Activated CD8-positive, alpha-beta T cell treated with anti-CD3 and anti-CD28 coated beads for 36 hours (primary cell): ENCODE results near the gene WSB1. TPM values are rescaled to one million over a fixed set of nuclear protein-coding genes. Genes with fewer than 3 reads are reported as not detected.

ENCODE experiments used
- ATAC-seq: fragments of 200-7000 bp; cut with Tn5 transposase; one replicate; pipeline ENCODE4 v1.10.0; 2021; ENCODE audit warnings: mild to moderate bottlenecking, moderate library complexity
- CTCF ChIA-PET: fragments of 350-600 bp; sonication (Branson Sonifier 250); formaldehyde crosslinking; loops from one replicate; lab custom pipeline; 2021; ENCODE audit warnings: antibody characterized with exemption; lab: Charles Lee
- POLR2A ChIA-PET: fragments of 350-600 bp; sonication (Branson Sonifier 250); formaldehyde crosslinking; loops from one replicate; lab custom pipeline; 2021; ENCODE audit warnings: antibody characterized with exemption; lab: Charles Lee
- DNase-seq: peaks from one replicate; pipeline ENCODE4 v3.0.0-alpha.2; 2020
- H3K27ac Mint-ChIP-seq: one replicate; pipeline ENCODE4 v1.8.0; 2021; ENCODE audit warnings: mild to moderate bottlenecking, mixed read lengths
- H3K27me3 Mint-ChIP-seq: one replicate; pipeline ENCODE4 v1.8.0; 2021; ENCODE audit warnings: mixed read lengths
- H3K36me3 Mint-ChIP-seq: one replicate; pipeline ENCODE4 v1.8.0; 2021; ENCODE audit warnings: low read depth, mixed read lengths
- H3K4me1 Mint-ChIP-seq: one replicate; pipeline ENCODE4 v1.8.0; 2021; ENCODE audit warnings: low read depth, mixed read lengths
- H3K4me3 Mint-ChIP-seq: one replicate; pipeline ENCODE4 v1.8.0; 2021; ENCODE audit warnings: mild to moderate bottlenecking, moderate library complexity, mixed read lengths
- H3K9me3 Mint-ChIP-seq: one replicate; pipeline ENCODE4 v1.8.0; 2021; ENCODE audit warnings: mixed read lengths
- intact Hi-C: fragments of 100-400 bp; cut with micrococcal nuclease; formaldehyde crosslinking; loops from one replicate; pipeline ENCODE4 v1.10.0; 2022
- total RNA-seq, 2 experiments: library from RNA; stranded (reverse); gene quantifications; one replicate each; pipeline ENCODE4 v1.2.3, GENCODE V29; 2021
- TF ChIP-seq, protein P1 (sequence below): fragments of 200-600 bp; IDR thresholded peaks from one replicate; pipeline ENCODE4 v1.8.0; 2022; ENCODE audit warnings: antibody characterized with exemption, mild to moderate bottlenecking

Gene WSB1, protein sequence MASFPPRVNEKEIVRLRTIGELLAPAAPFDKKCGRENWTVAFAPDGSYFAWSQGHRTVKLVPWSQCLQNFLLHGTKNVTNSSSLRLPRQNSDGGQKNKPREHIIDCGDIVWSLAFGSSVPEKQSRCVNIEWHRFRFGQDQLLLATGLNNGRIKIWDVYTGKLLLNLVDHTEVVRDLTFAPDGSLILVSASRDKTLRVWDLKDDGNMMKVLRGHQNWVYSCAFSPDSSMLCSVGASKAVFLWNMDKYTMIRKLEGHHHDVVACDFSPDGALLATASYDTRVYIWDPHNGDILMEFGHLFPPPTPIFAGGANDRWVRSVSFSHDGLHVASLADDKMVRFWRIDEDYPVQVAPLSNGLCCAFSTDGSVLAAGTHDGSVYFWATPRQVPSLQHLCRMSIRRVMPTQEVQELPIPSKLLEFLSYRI
- total RNA-seq, result 100 to 1,000 TPM; 224 to 231 TPM

DNA sequence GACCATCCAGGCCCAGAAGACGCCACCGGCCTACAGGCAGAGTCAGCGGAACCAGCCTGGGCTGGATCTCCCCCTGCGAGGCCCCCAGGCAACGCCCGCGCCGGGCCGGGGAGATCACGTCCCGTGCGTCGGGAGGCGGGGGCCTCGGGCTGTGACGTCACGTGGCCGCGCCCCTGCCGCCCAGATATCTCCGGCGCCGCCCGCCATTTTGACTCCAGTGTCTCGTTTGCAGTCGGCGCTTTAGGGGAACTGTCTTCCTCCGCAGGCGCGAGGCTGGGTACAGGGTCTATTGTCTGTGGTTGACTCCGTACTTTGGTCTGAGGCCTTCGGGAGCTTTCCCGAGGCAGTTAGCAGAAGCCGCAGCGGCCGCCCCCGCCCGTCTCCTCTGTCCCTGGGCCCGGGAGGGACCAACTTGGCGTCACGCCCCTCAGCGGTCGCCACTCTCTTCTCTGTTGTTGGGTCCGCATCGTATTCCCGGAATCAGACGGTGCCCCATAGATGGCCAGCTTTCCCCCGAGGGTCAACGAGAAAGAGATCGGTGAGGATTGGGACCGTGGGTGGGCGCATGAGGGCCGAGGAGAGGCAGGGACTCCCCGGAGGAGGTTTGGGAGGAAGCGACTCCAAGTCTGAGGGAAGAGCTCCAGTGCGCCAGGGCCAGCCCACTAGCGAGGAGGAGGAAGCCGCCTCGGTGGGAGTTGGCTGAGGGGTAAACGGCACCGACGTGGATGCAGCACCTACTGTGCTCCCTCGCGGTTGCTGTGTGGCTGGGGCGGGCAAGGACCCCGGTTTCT lies at the start of gene WSB1:
Gene WSB1, plus strand, starts transcription at position 217 of the 791 bp plus-strand sequence. Its CDS starts 282 bp downstream, at position 499.
- intact Hi-C loops, result loop anchor here (10.0 kb wide), 1 partner anchor 49 kb away; no protein-coding TSS in a partner anchor
- H3K27ac Mint-ChIP-seq, result peak within 1 kb of the TSS; percentile 99
- H3K27me3 Mint-ChIP-seq, result no peaks in the 10 kb centered on the region
- peaks cover 27% of the 10 kb centered on the region for H3K36me3 Mint-ChIP-seq
- DNase-seq, result peak; percentile 94
- peak; percentile 88 for ATAC-seq
- H3K4me1 Mint-ChIP-seq, result peaks cover 33% of the 10 kb centered on the region
- peak within 1 kb of the TSS; percentile 98 for H3K4me3 Mint-ChIP-seq
- TF ChIP-seq, protein P1, sequence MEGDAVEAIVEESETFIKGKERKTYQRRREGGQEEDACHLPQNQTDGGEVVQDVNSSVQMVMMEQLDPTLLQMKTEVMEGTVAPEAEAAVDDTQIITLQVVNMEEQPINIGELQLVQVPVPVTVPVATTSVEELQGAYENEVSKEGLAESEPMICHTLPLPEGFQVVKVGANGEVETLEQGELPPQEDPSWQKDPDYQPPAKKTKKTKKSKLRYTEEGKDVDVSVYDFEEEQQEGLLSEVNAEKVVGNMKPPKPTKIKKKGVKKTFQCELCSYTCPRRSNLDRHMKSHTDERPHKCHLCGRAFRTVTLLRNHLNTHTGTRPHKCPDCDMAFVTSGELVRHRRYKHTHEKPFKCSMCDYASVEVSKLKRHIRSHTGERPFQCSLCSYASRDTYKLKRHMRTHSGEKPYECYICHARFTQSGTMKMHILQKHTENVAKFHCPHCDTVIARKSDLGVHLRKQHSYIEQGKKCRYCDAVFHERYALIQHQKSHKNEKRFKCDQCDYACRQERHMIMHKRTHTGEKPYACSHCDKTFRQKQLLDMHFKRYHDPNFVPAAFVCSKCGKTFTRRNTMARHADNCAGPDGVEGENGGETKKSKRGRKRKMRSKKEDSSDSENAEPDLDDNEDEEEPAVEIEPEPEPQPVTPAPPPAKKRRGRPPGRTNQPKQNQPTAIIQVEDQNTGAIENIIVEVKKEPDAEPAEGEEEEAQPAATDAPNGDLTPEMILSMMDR, result no peak
- no peaks in the 10 kb centered on the region for H3K9me3 Mint-ChIP-seq
- ChIA-PET CTCF (interaction anchor here (0.6 to 2.5 kb wide), 9 partner anchors 8 to 285 kb away, joined by 3 to 18 read pairs (median 4); no protein-coding TSS in a partner anchor), POLR2A (interaction anchor here (0.7 to 2.8 kb wide), 16 partner anchors 9 to 337 kb away, joined by 3 to 27 read pairs (median 4); partner anchors contain the start of gene LGALS9)

- H3K27me3 Mint-ChIP-seq, result peaks cover 9% of the 10 kb centered on the region
- H3K9me3 Mint-ChIP-seq, result no peaks in the 10 kb centered on the region
- POLR2A ChIA-PET, result no interaction called here
- H3K27ac Mint-ChIP-seq, result no peak overlapping the region
- H3K4me3 Mint-ChIP-seq, result no peak overlapping the region
- peaks cover 11% of the 10 kb centered on the region for H3K4me1 Mint-ChIP-seq
- no peaks in the 10 kb centered on the region for H3K36me3 Mint-ChIP-seq
- TF ChIP-seq, protein P1, result no peak
- no peak for ATAC-seq
- intact Hi-C loops, result loop anchor here (2.0 to 10.0 kb wide), 2 partner anchors 50 to 88 kb away; partner anchors contain the start of gene WSB1
- DNase-seq, result no peak
- CTCF ChIA-PET, result interaction anchor here (0.9 to 1.6 kb wide), 6 partner anchors 8 to 357 kb away, joined by 3 to 13 read pairs (median 4); no protein-coding TSS in a partner anchor
These were observed 49.3 kb upstream of the WSB1 start for GRCh38 chr17:27244491-27245223.

DNA sequence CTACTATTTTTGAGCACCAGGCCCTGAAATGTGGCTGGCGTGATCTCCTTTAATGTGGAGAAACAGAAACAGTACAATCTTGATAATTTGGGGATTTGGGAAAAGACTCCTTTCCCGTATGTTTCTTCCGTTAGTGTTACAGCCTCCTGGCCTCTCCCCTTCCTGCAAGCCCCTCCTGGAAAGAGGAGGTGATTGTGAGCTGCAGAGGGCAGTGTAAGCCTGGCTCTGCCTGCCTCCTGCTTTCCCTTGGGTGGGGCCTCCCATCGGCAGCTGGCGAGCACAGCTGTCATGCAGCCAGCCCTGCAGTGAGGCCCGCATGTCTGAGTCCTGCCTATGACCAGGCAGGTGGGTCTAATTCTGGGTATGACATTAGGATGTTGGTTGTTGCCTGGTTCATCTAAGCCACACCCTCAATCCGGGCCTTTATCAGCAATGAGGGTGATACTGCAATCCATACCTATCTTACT lies 48.7 kb upstream of the WSB1 start:
- ChIA-PET POLR2A (no interaction called here), CTCF (interaction anchor here (0.6 to 1.6 kb wide), 7 partner anchors 9 to 357 kb away, joined by 3 to 10 read pairs (median 3); no protein-coding TSS in a partner anchor)
- DNase-seq, result peak; percentile 76
- peaks cover 11% of the 10 kb centered on the region for H3K4me1 Mint-ChIP-seq
- peak; percentile 94 for ATAC-seq
- intact Hi-C loops, result loop anchor here (2.0 to 10.0 kb wide), 2 partner anchors 50 to 88 kb away; partner anchors contain the start of gene WSB1
- no peaks in the 10 kb centered on the region for H3K36me3 Mint-ChIP-seq
- H3K4me3 Mint-ChIP-seq, result no peak overlapping the region
- H3K9me3 Mint-ChIP-seq, result no peaks in the 10 kb centered on the region
- peaks cover 10% of the 10 kb centered on the region for H3K27me3 Mint-ChIP-seq
- no peak overlapping the region for H3K27ac Mint-ChIP-seq
- TF ChIP-seq, protein P1, result peak; percentile 65

- Mint-ChIP-seq H3K4me3 (no peak overlapping the region), H3K4me1 (peaks cover 7% of the 10 kb centered on the region), H3K27ac (no peak overlapping the region), H3K9me3 (no peaks in the 10 kb centered on the region), H3K36me3 (no peaks in the 10 kb centered on the region), H3K27me3 (peaks cover 14% of the 10 kb centered on the region)
- DNase-seq, result no peak
- CTCF ChIA-PET, result interaction anchor here (0.7 to 1.6 kb wide), 3 partner anchors 87 to 108 kb away, joined by 3 to 10 read pairs (median 4); no protein-coding TSS in a partner anchor
- POLR2A ChIA-PET, result no interaction called here
- TF ChIP-seq, protein P1, result no peak
- intact Hi-C loops, result loop anchor here (10.0 kb wide), 1 partner anchor 48 kb away; the partner anchor contains the start of gene WSB1
- no peak for ATAC-seq
These were observed 47.4 kb upstream of the WSB1 start for GRCh38 chr17:27246537-27246936.
